ENCODE measurements around the gene ANKRD16.

The ANKRD16 gene

DNA sequence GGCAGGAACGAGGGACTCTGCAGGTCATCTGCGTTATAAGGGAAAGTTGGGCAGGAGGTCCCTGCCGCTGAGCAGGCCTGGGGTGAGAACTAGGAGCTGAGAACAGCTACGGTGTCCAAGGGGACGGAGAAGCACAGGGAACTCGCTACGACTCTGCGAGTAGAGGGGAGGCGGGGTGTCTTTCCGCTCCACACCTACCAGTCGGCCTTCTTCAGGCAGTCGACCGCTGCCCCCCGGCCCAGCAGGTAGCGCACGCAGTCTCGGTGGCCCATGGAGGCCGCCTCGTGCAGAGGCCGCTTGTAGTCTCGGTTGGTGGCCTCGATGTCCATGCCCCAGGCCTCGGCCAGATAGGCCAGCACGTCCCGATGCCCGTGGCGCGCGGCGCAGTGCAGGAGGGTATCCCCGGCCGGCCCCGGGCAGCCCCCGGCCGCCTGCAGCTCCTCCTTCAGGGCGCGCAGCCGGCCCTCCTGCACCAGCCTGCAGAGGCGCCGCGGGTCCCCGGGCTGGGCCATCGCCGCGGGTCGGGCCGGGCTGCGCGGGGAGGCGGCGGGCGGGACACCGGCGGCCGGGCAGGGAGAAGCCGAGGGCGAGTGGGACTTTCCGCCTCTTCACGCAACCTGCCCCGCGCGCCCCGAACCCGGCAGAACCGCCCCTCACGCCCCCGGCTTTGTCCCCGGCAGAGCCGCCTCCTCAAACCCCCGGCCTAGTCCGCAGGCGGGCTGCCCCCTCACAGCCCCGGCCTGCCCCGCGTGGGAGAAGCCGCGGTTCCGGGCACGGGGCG, 660 bp downstream of the ANKRD16 start:
- peaks cover 40% of the 10 kb centered on the region for H3K4me1 ChIP-seq (ENCODE audit: insufficient read depth, low read length)
- H3K9ac ChIP-seq (ENCODE audit: low read depth, low read length), result peak overlapping the region; percentile 87
- peak overlapping the region; percentile 92 for H2AFZ ChIP-seq (ENCODE audit: low read depth, low read length)
- H3K36me3 ChIP-seq (ENCODE audit: insufficient read depth, low read length), result peaks cover 45% of the 10 kb centered on the region
- H3K9me3 ChIP-seq (ENCODE audit: insufficient read depth, low read length, severe bottlenecking), result no peaks in the 10 kb centered on the region
- peaks cover 36% of the 10 kb centered on the region for H4K20me1 ChIP-seq (ENCODE audit: insufficient read depth, low read length)
- ATAC-seq (ENCODE audit: insufficient read depth, low read depth), result peak; percentile 37
- peak; percentile 46 for DNase-seq
- peak overlapping the region; percentile 70 for H3K27ac ChIP-seq (ENCODE audit: low read length)
- TF ChIP-seq EZH2 (IDR thresholded peaks at IDR 0.05; ENCODE audit: borderline replicate concordance, low read depth, low read length, severe bottlenecking), result no peak
- TF ChIP-seq, protein P1, sequence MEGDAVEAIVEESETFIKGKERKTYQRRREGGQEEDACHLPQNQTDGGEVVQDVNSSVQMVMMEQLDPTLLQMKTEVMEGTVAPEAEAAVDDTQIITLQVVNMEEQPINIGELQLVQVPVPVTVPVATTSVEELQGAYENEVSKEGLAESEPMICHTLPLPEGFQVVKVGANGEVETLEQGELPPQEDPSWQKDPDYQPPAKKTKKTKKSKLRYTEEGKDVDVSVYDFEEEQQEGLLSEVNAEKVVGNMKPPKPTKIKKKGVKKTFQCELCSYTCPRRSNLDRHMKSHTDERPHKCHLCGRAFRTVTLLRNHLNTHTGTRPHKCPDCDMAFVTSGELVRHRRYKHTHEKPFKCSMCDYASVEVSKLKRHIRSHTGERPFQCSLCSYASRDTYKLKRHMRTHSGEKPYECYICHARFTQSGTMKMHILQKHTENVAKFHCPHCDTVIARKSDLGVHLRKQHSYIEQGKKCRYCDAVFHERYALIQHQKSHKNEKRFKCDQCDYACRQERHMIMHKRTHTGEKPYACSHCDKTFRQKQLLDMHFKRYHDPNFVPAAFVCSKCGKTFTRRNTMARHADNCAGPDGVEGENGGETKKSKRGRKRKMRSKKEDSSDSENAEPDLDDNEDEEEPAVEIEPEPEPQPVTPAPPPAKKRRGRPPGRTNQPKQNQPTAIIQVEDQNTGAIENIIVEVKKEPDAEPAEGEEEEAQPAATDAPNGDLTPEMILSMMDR (IDR thresholded peaks at IDR 0.05; ENCODE audit: borderline replicate concordance, extremely low read depth, low read length, poor library complexity, severe bottlenecking), result no peak
- H3K4me3 ChIP-seq (ENCODE audit: low read depth in 1 of 2, low read length in 2 of 2), result peak overlapping the region; percentile 56 to 96
- H3K27me3 ChIP-seq (ENCODE audit: insufficient read depth, low read length, poor library complexity), result no peaks in the 10 kb centered on the region
- peaks cover 56% of the 10 kb centered on the region for H3K79me2 ChIP-seq (ENCODE audit: insufficient read depth, low read length)
- peak overlapping the region; percentile 95 for H3K4me2 ChIP-seq (ENCODE audit: insufficient read depth, low read length)

DNA sequence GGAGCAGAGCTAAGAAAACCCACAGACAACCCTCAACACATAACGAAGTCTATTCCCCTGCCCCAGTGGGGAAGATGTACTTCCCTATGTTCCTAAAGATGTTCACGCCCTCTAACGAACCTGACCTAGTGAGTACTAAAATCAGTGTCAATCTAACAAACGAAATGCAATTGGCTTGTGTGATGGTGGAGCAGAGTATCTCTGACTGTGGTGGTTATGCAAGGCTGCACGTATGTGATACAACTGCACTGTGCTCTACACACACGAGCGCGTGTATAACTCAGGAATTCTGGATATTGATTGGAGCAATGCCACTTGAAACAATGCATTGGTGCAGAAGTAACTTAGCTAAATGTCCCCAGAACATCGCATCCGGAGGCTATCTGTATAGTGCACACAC, 1.3 kb downstream of the ANKRD16 start:
- ATAC-seq (ENCODE audit: insufficient read depth, low read depth), result no peak
- H3K27me3 ChIP-seq (ENCODE audit: insufficient read depth, low read length, poor library complexity), result no peaks in the 10 kb centered on the region
- no peak for DNase-seq
- peak overlapping the region; percentile 95 for H3K4me2 ChIP-seq (ENCODE audit: insufficient read depth, low read length)
- peaks cover 50% of the 10 kb centered on the region for H3K79me2 ChIP-seq (ENCODE audit: insufficient read depth, low read length)
- H3K4me3 ChIP-seq (ENCODE audit: low read depth in 1 of 2, low read length in 2 of 2), result peak overlapping the region; percentile 56 to 96; a peak in 3 of 4 replicates
- no peaks in the 10 kb centered on the region for H3K9me3 ChIP-seq (ENCODE audit: insufficient read depth, low read length, severe bottlenecking)
- H3K27ac ChIP-seq (ENCODE audit: low read length), result no peak overlapping the region
- peaks cover 40% of the 10 kb centered on the region for H3K4me1 ChIP-seq (ENCODE audit: insufficient read depth, low read length)
- H3K36me3 ChIP-seq (ENCODE audit: insufficient read depth, low read length), result peaks cover 45% of the 10 kb centered on the region
- TF ChIP-seq, protein P1 (IDR thresholded peaks at IDR 0.05; ENCODE audit: borderline replicate concordance, extremely low read depth, low read length, poor library complexity, severe bottlenecking), result no peak
- no peak for TF ChIP-seq EZH2 (IDR thresholded peaks at IDR 0.05; ENCODE audit: borderline replicate concordance, low read depth, low read length, severe bottlenecking)
- peaks cover 36% of the 10 kb centered on the region for H4K20me1 ChIP-seq (ENCODE audit: insufficient read depth, low read length)
- H2AFZ ChIP-seq (ENCODE audit: low read depth, low read length), result no peak overlapping the region
- H3K9ac ChIP-seq (ENCODE audit: low read depth, low read length), result peak overlapping the region; percentile 87

DNA sequence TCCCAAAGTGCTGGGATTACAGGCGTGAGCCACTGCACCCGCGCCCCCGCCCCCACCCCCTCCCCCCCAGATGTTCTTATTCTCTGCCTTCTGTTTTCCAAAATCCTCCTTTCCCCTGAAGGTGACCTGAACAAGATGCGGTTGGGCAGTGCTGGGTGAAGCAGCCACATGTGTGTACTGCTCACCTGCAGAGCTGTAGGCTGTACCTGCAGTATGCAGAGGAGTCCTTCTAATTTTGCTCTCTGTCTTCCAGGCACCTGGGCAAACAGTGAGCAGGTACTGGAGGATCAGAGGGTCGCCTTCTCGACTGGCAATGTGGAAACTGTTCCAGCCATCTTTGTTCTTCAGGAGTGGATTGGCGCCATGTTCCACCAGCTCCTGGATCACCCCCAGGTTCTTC, 2.1 kb downstream of the ANKRD16 start:
- H3K4me2 ChIP-seq (ENCODE audit: insufficient read depth, low read length), result peak overlapping the region; percentile 95
- peaks cover 43% of the 10 kb centered on the region for H3K79me2 ChIP-seq (ENCODE audit: insufficient read depth, low read length)
- H3K36me3 ChIP-seq (ENCODE audit: insufficient read depth, low read length), result peaks cover 49% of the 10 kb centered on the region
- peak overlapping the region; percentile 87; the same call in 1 of the 2 replicates for H3K9ac ChIP-seq (ENCODE audit: low read depth, low read length)
- no peak for ATAC-seq (ENCODE audit: insufficient read depth, low read depth)
- no peak for DNase-seq
- H3K9me3 ChIP-seq (ENCODE audit: insufficient read depth, low read length, severe bottlenecking), result no peaks in the 10 kb centered on the region
- H4K20me1 ChIP-seq (ENCODE audit: insufficient read depth, low read length), result peaks cover 34% of the 10 kb centered on the region
- no peaks in the 10 kb centered on the region for H3K27me3 ChIP-seq (ENCODE audit: insufficient read depth, low read length, poor library complexity)
- no peak overlapping the region for H3K27ac ChIP-seq (ENCODE audit: low read length)
- peak overlapping the region in 1 of 2 experiments; percentile 96; a peak in 1 of 4 replicates for H3K4me3 ChIP-seq (ENCODE audit: low read depth in 1 of 2, low read length in 2 of 2)
- H3K4me1 ChIP-seq (ENCODE audit: insufficient read depth, low read length), result peaks cover 37% of the 10 kb centered on the region
- TF ChIP-seq EZH2 (IDR thresholded peaks at IDR 0.05; ENCODE audit: borderline replicate concordance, low read depth, low read length, severe bottlenecking), result no peak
- TF ChIP-seq, protein P1 (IDR thresholded peaks at IDR 0.05; ENCODE audit: borderline replicate concordance, extremely low read depth, low read length, poor library complexity, severe bottlenecking), result no peak
- no peak overlapping the region for H2AFZ ChIP-seq (ENCODE audit: low read depth, low read length)

Data from DND-41 (cell line).